Activated T-helper 1 cell treated with anti-CD3 and anti-CD28 coated beads, Interleukin-12 subunit alpha, Interleukin-12 subunit beta, Interleukin-2, Interleukin-4 antibody, amounts not matched to agents 30 ng/mL and 10 ng/mL and 1 ng/mL, durations not matched to agents 14 hours and 24 hours and 36 hours (primary cell): ENCODE data around the gene IFNGR1. TPM values are rescaled to one million over a fixed set of nuclear protein-coding genes. Genes with fewer than 3 reads are reported as not detected.
"Not testable (repeated sequence)": the region's sequence is repeated elsewhere in the genome, so short reads cannot be mapped to it uniquely, and the experiment has no call there.

Source experiments
- DNase-seq: peaks from one replicate; pipeline ENCODE4 v3.0.0; 2021; ENCODE audit warnings: low spot score
- H3K27ac Mint-ChIP-seq: one replicate; pipeline ENCODE4 v1.8.0; 2021; ENCODE audit warnings: mild to moderate bottlenecking, mixed read lengths
- H3K27me3 Mint-ChIP-seq: one replicate; pipeline ENCODE4 v1.8.0; 2022; ENCODE audit warnings: mild to moderate bottlenecking, moderate library complexity, mixed read lengths; ENCODE audit not compliant: insufficient read depth
- H3K36me3 Mint-ChIP-seq: one replicate; pipeline ENCODE4 v1.8.0; 2021; ENCODE audit warnings: low read depth, mixed read lengths
- H3K4me1 Mint-ChIP-seq: one replicate; pipeline ENCODE4 v1.8.0; 2021; ENCODE audit warnings: low read depth, mixed read lengths
- H3K4me3 Mint-ChIP-seq: one replicate; pipeline ENCODE4 v1.8.0; 2021; ENCODE audit warnings: mild to moderate bottlenecking, moderate library complexity, mixed read lengths
- H3K9me3 Mint-ChIP-seq: one replicate; pipeline ENCODE4 v1.8.0; 2021; ENCODE audit warnings: mixed read lengths
- intact Hi-C: fragments of 100-400 bp; cut with micrococcal nuclease; formaldehyde crosslinking; loops from one replicate; pipeline ENCODE4 v1.15.1; 2024
- total RNA-seq: library from RNA; stranded (reverse); gene quantifications from 2 replicates; pipeline ENCODE4 v1.2.3, GENCODE V29; 2022

IFNGR1 gene
- total RNA-seq, 1 donor from 2014 or later, result 12.5 TPM

GRCh38 chr6:137254430-137254829, 35.2 kb upstream of the IFNGR1 start:
- intact Hi-C loops, DNase-seq, H3K27ac Mint-ChIP-seq, H3K4me3 Mint-ChIP-seq, H3K4me1 Mint-ChIP-seq, H3K36me3 Mint-ChIP-seq: not testable (repeated sequence)
- H3K27me3 Mint-ChIP-seq, result peaks cover 11% of the 10 kb centered on the region
- H3K9me3 Mint-ChIP-seq, result peaks cover 29% of the 10 kb centered on the region

DNA sequence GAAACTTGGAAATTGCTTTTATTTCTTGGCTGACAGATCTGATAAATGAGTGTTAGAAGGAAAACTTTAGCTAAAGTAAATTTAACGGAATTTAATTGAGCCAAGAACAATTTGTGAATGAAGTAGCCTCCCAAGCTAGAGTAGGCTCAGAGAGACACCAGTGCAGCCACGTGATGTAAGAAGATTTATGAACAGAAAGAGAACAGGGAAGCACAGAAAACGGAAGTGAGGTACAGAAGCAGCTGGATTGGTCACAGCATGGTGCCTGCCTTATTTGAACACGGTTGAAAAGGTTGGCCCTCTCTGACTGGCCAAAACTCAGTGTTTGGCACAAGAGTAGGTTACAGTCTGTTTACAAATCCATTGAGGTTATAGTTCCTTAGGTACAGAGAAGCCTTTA, 29.5 kb upstream of the IFNGR1 start:
- no peak overlapping the region for H3K4me3 Mint-ChIP-seq
- intact Hi-C loops, result no loop called here
- H3K27me3 Mint-ChIP-seq, result peaks cover 11% of the 10 kb centered on the region
- peaks cover 17% of the 10 kb centered on the region for H3K9me3 Mint-ChIP-seq
- peaks cover 4% of the 10 kb centered on the region for H3K36me3 Mint-ChIP-seq
- DNase-seq, result no peak
- no peak overlapping the region for H3K27ac Mint-ChIP-seq
- H3K4me1 Mint-ChIP-seq, result peaks cover 9% of the 10 kb centered on the region

GRCh38 chr6:137247724-137248123, 28.5 kb upstream of the IFNGR1 start:
- no peak for DNase-seq
- H3K4me3 Mint-ChIP-seq, result no peak overlapping the region
- H3K36me3 Mint-ChIP-seq, result peaks cover 4% of the 10 kb centered on the region
- intact Hi-C loops, result no loop called here
- H3K9me3 Mint-ChIP-seq, result peaks cover 12% of the 10 kb centered on the region
- peaks cover 16% of the 10 kb centered on the region for H3K27me3 Mint-ChIP-seq
- H3K4me1 Mint-ChIP-seq, result peaks cover 9% of the 10 kb centered on the region
- no peak overlapping the region for H3K27ac Mint-ChIP-seq

DNA sequence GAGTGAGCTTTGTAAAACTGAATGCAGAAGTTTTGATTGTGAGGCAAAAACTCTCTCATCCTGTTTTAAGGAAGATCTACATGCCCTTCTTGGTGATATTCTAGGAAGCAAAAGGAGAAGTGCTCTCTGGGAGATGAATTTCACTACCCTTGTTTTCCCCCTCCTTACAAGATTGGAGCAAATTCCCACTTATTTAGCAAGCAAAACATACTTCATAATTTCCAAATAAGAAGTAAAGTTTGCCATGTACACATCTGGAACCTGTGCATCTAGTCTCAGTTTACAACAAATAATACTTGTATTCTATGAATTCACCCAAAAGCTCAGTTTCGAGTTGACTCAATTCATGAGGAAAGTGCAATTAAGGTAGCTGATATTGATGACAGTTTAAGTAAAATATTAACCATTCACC, 27.6 kb upstream of the IFNGR1 start:
- H3K27ac Mint-ChIP-seq, result no peak overlapping the region
- H3K36me3 Mint-ChIP-seq, result peaks cover 4% of the 10 kb centered on the region
- H3K9me3 Mint-ChIP-seq, result peaks cover 5% of the 10 kb centered on the region
- no peak overlapping the region for H3K4me3 Mint-ChIP-seq
- intact Hi-C loops, result no loop called here
- DNase-seq, result no peak
- peaks cover 12% of the 10 kb centered on the region for H3K27me3 Mint-ChIP-seq
- H3K4me1 Mint-ChIP-seq, result peaks cover 9% of the 10 kb centered on the region

- Mint-ChIP-seq H3K27me3 (peaks cover 12% of the 10 kb centered on the region), H3K4me3 (no peak overlapping the region), H3K36me3 (peaks cover 4% of the 10 kb centered on the region), H3K9me3 (peaks cover 5% of the 10 kb centered on the region), H3K27ac (no peak overlapping the region), H3K4me1 (peaks cover 9% of the 10 kb centered on the region)
- intact Hi-C loops, result no loop called here
- no peak for DNase-seq
Measured at GRCh38 chr6:137246164-137246563, 27.0 kb upstream of the IFNGR1 start.

DNA sequence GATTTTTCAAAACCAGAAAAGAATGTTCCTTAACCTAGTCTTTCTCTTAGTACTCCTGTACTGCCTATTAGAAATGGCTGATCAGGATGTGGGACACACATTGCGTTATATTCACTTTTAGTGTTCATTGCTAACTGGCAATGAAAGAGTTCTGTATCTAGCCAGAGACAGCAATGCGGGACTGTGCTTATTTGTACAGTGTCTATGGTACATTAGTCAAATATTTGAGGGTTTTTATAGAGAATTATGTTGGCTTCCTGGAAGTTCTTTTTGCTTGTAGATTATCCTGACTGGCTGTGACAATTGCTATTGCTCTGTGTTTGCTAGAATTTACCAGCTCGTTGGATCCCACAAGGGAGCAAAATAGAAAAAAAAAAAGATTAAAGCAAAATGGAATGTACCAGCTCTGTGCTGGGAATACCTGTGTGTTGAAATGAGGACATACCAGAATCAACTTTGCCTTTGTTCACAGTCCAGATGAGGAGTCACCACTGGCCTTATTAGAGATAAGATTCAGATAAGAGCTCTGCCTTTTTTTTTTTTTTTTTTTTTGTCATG, 22.4 kb upstream of the IFNGR1 start:
- Mint-ChIP-seq H3K4me3 (no peak overlapping the region), H3K27me3 (peaks cover 9% of the 10 kb centered on the region), H3K27ac (no peak overlapping the region), H3K4me1 (peaks cover 15% of the 10 kb centered on the region), H3K36me3 (peaks cover 7% of the 10 kb centered on the region), H3K9me3 (peaks cover 6% of the 10 kb centered on the region)
- no peak for DNase-seq
- intact Hi-C loops, result no loop called here

DNA sequence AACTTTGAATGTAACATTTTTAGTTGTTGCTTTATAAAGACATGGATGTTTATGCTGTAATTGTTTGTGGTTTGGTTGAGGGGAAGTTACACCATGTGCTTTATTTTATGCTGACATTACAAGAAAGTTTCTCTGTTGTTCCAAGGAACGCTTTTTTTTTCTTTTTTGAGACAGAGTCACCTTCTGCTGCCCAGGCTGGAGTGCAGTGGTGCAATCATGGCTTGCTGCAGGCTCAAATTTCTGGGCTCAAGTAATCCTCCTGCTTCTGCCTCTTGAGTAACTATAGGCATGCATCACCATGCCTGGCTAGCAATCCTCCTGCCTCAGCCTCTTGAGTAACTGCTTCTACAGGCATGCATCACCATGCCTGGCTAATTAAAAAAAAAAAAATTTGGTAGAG, 21.0 kb upstream of the IFNGR1 start:
- Mint-ChIP-seq H3K36me3 (peaks cover 7% of the 10 kb centered on the region), H3K9me3 (peaks cover 6% of the 10 kb centered on the region), H3K27ac (no peak overlapping the region), H3K4me1 (peaks cover 15% of the 10 kb centered on the region), H3K4me3 (no peak overlapping the region), H3K27me3 (peaks cover 9% of the 10 kb centered on the region)
- no peak for DNase-seq
- intact Hi-C loops, result no loop called here

- Mint-ChIP-seq H3K4me1 (peaks cover 37% of the 10 kb centered on the region), H3K9me3 (peaks cover 11% of the 10 kb centered on the region), H3K27ac (no peak overlapping the region), H3K27me3 (peaks cover 2% of the 10 kb centered on the region), H3K4me3 (no peak overlapping the region), H3K36me3 (peaks cover 7% of the 10 kb centered on the region)
- DNase-seq, result no peak
- intact Hi-C loops, result no loop called here
Measured at GRCh38 chr6:137237413-137238170, 18.4 kb upstream of the IFNGR1 start.

DNA sequence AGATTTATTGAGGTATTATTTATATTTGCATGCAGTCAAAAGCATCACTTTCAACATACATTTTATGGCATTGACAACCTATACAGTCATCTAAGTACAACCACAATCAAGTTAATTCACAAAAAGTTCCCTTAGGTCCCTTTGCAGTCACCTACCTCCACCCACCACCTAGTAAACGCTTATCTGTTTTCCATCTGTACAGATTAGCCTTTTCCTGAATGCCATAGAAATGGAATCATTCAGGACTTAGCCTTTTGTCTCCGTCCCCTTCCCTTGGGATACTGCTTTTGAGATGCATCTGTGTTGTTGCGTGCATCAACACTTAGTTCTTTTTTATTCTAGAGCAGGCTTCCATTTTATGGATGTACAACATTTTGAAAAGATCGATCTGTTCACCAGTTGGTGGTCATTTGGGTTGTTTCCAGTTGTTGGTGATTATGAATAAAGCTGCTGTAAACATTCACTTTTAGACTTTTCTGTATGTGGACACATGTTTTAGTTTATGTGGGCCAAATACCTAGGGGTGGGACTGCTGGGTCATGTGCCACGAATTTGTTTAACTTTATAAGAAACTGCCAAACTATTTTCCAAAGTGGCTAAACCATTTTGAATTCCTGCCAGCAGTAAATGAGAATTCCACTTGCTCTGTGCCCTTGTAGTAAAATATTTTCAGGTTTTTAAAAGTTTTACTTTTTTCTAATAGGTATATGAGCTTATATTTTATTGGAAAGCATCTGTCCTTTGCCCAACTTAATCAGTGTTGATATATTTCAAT, 17.6 kb upstream of the IFNGR1 start:
- H3K9me3 Mint-ChIP-seq, result peaks cover 11% of the 10 kb centered on the region
- no peak overlapping the region for H3K4me3 Mint-ChIP-seq
- H3K36me3 Mint-ChIP-seq, result peaks cover 7% of the 10 kb centered on the region
- intact Hi-C loops, result no loop called here
- H3K27me3 Mint-ChIP-seq, result peaks cover 2% of the 10 kb centered on the region
- H3K4me1 Mint-ChIP-seq, result peaks cover 45% of the 10 kb centered on the region
- no peak for DNase-seq
- no peak overlapping the region for H3K27ac Mint-ChIP-seq

GRCh38 chr6:137235686-137236085, 16.5 kb upstream of the IFNGR1 start:
- no peak overlapping the region for H3K27ac Mint-ChIP-seq
- intact Hi-C loops, result loop anchor here (2.0 kb wide), 1 partner anchor 141 kb away; no protein-coding TSS in a partner anchor

DNA sequence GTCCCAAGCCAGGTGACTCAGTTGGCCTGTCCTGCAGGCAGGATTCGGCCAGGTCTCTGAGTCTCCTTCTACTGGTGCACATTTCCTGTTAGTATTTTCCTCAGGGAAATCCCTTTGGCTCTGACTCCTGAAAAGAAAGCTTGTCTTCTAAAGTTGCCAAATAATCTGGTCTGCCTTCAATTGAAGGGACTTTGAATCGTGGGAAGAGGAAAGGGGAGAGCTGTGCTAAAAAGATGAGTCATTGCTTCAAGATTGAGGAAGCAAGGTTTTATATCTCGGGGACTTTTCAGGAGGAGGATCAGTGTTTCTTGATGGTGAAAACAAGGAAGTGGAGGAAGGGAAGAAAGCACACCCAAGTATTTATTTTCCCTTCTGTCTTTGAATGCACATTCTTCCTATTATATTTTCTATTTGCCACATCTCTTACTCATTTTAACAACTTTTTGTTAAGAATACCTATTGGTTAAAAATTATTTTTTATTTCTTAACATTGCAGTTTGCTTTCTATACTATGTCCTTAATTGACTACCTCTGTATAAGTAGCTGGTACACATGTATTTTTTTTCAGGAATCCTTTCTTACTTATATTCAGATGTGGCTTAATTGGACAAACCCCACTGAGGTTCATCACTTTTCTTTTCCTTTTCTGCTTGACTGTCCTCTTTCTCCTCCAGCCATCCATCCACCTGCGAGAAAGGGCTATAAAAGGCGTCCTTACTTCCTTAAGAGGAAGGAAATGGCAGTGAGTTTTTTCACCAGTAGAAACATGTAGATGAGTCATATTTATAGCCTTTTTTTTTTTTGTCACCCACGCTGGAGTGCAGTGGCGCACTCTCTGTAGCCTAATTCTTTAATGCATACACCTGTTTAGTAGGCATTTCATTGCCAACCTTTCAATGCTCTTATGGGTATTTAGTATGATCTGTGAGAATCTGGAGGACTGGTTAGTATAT, 15.0 kb upstream of the IFNGR1 start:
- Mint-ChIP-seq H3K27me3 (peaks cover 8% of the 10 kb centered on the region), H3K9me3 (peaks cover 11% of the 10 kb centered on the region), H3K4me3 (peak overlapping the region; percentile 25), H3K36me3 (peaks cover 7% of the 10 kb centered on the region), H3K4me1 (peaks cover 59% of the 10 kb centered on the region), H3K27ac (peak overlapping the region; percentile 50)
- peak; percentile 12 for DNase-seq
- intact Hi-C loops, result loop anchor here (1.0 to 5.0 kb wide), 5 partner anchors 16 to 202 kb away; no protein-coding TSS in a partner anchor

More at GRCh38 chr6:137235686-137236085, 16.5 kb upstream of the IFNGR1 start:
- no peak for DNase-seq
- Mint-ChIP-seq H3K4me1 (peaks cover 56% of the 10 kb centered on the region), H3K4me3 (no peak overlapping the region), H3K9me3 (peaks cover 11% of the 10 kb centered on the region), H3K27me3 (peaks cover 2% of the 10 kb centered on the region), H3K36me3 (peaks cover 7% of the 10 kb centered on the region)

DNA sequence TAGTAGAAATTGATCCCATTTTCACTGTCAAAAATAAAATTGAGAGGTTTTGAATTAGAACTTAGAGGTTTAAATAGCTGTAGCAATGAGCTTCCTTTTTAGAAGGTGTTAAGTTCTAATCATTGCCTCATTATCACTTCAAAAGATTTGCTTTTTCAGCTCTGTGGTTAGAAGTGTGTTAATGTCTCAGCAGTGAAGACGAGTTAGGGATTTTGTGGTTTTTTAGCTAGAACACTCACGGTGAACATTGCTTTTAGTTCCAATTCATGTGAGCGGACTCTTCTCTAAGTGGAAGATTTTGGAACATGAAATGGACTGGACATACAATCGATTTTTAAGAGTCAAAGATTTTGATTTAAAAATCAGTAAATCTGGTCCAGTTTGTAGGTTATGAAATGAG, 12.7 kb upstream of the IFNGR1 start:
- Mint-ChIP-seq H3K4me1 (peaks cover 73% of the 10 kb centered on the region), H3K27me3 (peaks cover 13% of the 10 kb centered on the region), H3K27ac (no peak overlapping the region), H3K9me3 (peaks cover 5% of the 10 kb centered on the region), H3K36me3 (no peaks in the 10 kb centered on the region), H3K4me3 (no peak overlapping the region)
- no peak for DNase-seq
- intact Hi-C loops, result loop anchor here (5.0 kb wide), 3 partner anchors 35 to 200 kb away; no protein-coding TSS in a partner anchor
